HepG2 (cell line): ENCODE data around the gene MTCH2. TPM values are rescaled to one million over a fixed set of nuclear protein-coding genes. Genes with fewer than 3 reads are reported as not detected.

ENCODE experiments used
- ATAC-seq: fragments of 200-7000 bp; cut with Tn5 transposase; 3 replicates; pipeline ENCODE4 v1.9.1; 2020; ENCODE audit warnings: mild to moderate bottlenecking, moderate library complexity
- BruUV-seq: library from RNA; stranded (reverse); fragments of 400-500 nt; replicated peaks from 2 replicates; lab custom pipeline; 2021; lab: Mats Ljungman, UMichigan
- CTCF ChIA-PET: fragments of 300-600 bp; formaldehyde crosslinking; extraction: SDS; loops from one replicate; lab custom pipeline; 2021; ENCODE audit warnings: low total read pairs, inconsistent platforms, low intra/inter-chr PET ratio; lab: Yijun Ruan, JAX
- POLR2A ChIA-PET: fragments of 350-600 bp; sonication (Branson Sonifier 250); formaldehyde crosslinking; loops from one replicate; lab custom pipeline; 2020; ENCODE audit warnings: antibody characterized with exemption, inconsistent platforms; lab: Yijun Ruan, JAX
- DNase-seq: peaks from one replicate; pipeline ENCODE4 v3.0.0-alpha.2; 2015; ENCODE audit warnings: low spot score
- FAIRE-seq: peaks from 3 replicates; lab custom pipeline; 2011; peaks lifted over from hg19 to GRCh38; lab: Jason Lieb, UNC
- H2AFZ ChIP-seq: one replicate; pipeline ENCODE4 v1.6.1; 2011; ENCODE audit warnings: low read length, inconsistent platforms
- H3K27ac ChIP-seq: fragments of 300-600 bp; 3 replicates; pipeline ENCODE4 v1.8.0; 2011; ENCODE audit warnings: mixed run types, mild to moderate bottlenecking, mixed read lengths, low read length, inconsistent platforms; ENCODE audit not compliant: insufficient read depth; ENCODE audit errors: extremely low read length
- H3K27me3 ChIP-seq, 2 experiments: fragments of 200-600 bp in 1 of 2; 2 replicates in 1 of 2; 3 replicates in 1 of 2; pipeline versions ENCODE4 v1.6.0 to v1.8.0; 2011; ENCODE audit warnings: low read length in 2 of 2, mild to moderate bottlenecking in 2 of 2, moderate library complexity in 2 of 2, inconsistent platforms in 1 of 2; ENCODE audit not compliant: insufficient read depth in 2 of 2, control insufficient read depth in 1 of 2
- H3K36me3 ChIP-seq, 2 experiments: fragments of 200-600 bp in 1 of 2; replicated peaks in 1 of 2; 2 replicates in 1 of 2; 3 replicates in 1 of 2; pipeline versions ENCODE4 v1.5.1 to v1.8.0; 2011; ENCODE audit warnings: low read length in 2 of 2, inconsistent platforms in 1 of 2; ENCODE audit not compliant: insufficient read depth in 2 of 2, control insufficient read depth in 1 of 2
- H3K4me1 ChIP-seq: 2 replicates; pipeline ENCODE4 v1.5.1; 2012; ENCODE audit warnings: low read length, inconsistent platforms; ENCODE audit not compliant: insufficient read depth
- H3K4me2 ChIP-seq: 2 replicates; pipeline ENCODE4 v1.6.0; 2011; ENCODE audit warnings: low read depth, low read length, inconsistent platforms
- H3K4me3 ChIP-seq, 3 experiments: fragments of 200-600 bp in 1 of 3; sonication (generic), shearing (Covaris generic) in 1 of 3; replicated peaks in 1 of 3; 2 replicates each; pipeline ENCODE4 v1.5.1; 2011 to 2016; ENCODE audit warnings: low read length in 3 of 3, inconsistent platforms in 2 of 3, low read depth in 2 of 3, mild to moderate bottlenecking in 2 of 3, control low read depth in 1 of 3, mixed read lengths in 1 of 3; ENCODE audit not compliant: insufficient read depth in 1 of 3
- H3K79me2 ChIP-seq: one replicate; pipeline ENCODE4 v1.6.1; 2011; ENCODE audit warnings: low read length, inconsistent platforms; ENCODE audit not compliant: insufficient read depth
- H3K9ac ChIP-seq: 2 replicates; pipeline ENCODE4 v1.6.0; 2011; ENCODE audit warnings: mild to moderate bottlenecking, low read depth, low read length, inconsistent platforms; ENCODE audit not compliant: insufficient read depth
- H3K9me3 ChIP-seq: 2 replicates; pipeline ENCODE4 v1.5.1; 2012; ENCODE audit warnings: mild to moderate bottlenecking, low read length
- H4K20me1 ChIP-seq: 2 replicates; pipeline ENCODE4 v1.6.0; 2011; ENCODE audit warnings: inconsistent platforms, mild to moderate bottlenecking, low read length, moderate library complexity; ENCODE audit not compliant: insufficient read depth
- AHR ChIP-seq: IDR thresholded peaks from 2 replicates; pipeline ENCODE4 v1.6.1; 2018; ENCODE audit warnings: missing genetic modification reagents, missing compliant biosample characterization
- ESRRA ChIP-seq: sonication (generic); formaldehyde crosslinking; IDR thresholded peaks from 2 replicates; pipeline ENCODE4 v1.5.1; 2020; ENCODE audit warnings: mild to moderate bottlenecking, low read depth, missing genetic modification reagents
- GATA4 ChIP-seq: sonication (generic); IDR thresholded peaks from 2 replicates; pipeline ENCODE4 v1.6.1; 2016; ENCODE audit warnings: antibody characterized with exemption, low read depth, borderline replicate concordance
- KDM3A ChIP-seq: IDR thresholded peaks from 2 replicates; pipeline ENCODE4 v1.6.1; 2018; ENCODE audit warnings: low read depth, missing compliant biosample characterization
- MXD4 ChIP-seq: IDR thresholded peaks from 2 replicates; pipeline ENCODE4 v1.6.1; 2016; ENCODE audit warnings: mild to moderate bottlenecking, missing biosample characterization, missing genetic modification reagents
- NFE2L2 ChIP-seq: fragments of 150-350 bp; IDR thresholded peaks from 2 replicates; pipeline ENCODE4 v1.6.1; 2014; ENCODE audit warnings: low read length
- PCBP1 ChIP-seq: fragments of 200-400 bp; formaldehyde crosslinking; IDR thresholded peaks from 2 replicates; pipeline ENCODE4 v1.6.1; 2017; ENCODE audit warnings: mild to moderate bottlenecking, low read depth, low read length, borderline replicate concordance
- PHF8 ChIP-seq: sonication (generic); formaldehyde crosslinking; IDR thresholded peaks from 2 replicates; pipeline ENCODE4 v1.5.0; 2020; ENCODE audit warnings: missing genetic modification reagents
- SMAD9 ChIP-seq: sonication (generic); formaldehyde crosslinking; IDR thresholded peaks from 2 replicates; pipeline ENCODE4 v1.5.1; 2020; ENCODE audit warnings: mild to moderate bottlenecking, missing genetic modification reagents
- SOX6 ChIP-seq, 2 experiments: fragments of 450-650 bp in 1 of 2; sonication (generic) in 1 of 2; formaldehyde crosslinking in 1 of 2; IDR thresholded peaks; 2 replicates each; pipeline versions ENCODE4 v1.4.0 to v1.6.1; 2017 to 2020; ENCODE audit warnings: antibody characterized with exemption in 1 of 2, mild to moderate bottlenecking in 1 of 2, missing genetic modification reagents in 1 of 2
- SP140L ChIP-seq: sonication (generic); formaldehyde crosslinking; IDR thresholded peaks from 2 replicates; pipeline ENCODE4 v1.4.0; 2020; ENCODE audit warnings: missing genetic modification reagents, borderline replicate concordance
- TOPORS ChIP-seq: sonication (generic); formaldehyde crosslinking; IDR thresholded peaks from 2 replicates; pipeline ENCODE4 v1.8.0; 2023; ENCODE audit warnings: mild to moderate bottlenecking, missing genetic modification reagents
- ZFP36L2 ChIP-seq: sonication (generic); formaldehyde crosslinking; IDR thresholded peaks from 2 replicates; pipeline ENCODE4 v1.4.0; 2020; ENCODE audit warnings: missing genetic modification reagents
- ZFP41 ChIP-seq: sonication (generic); formaldehyde crosslinking; IDR thresholded peaks from 2 replicates; pipeline ENCODE4 v1.4.0; 2020; ENCODE audit warnings: mild to moderate bottlenecking, missing genetic modification reagents, borderline replicate concordance
- ZNF224 ChIP-seq: sonication (generic); formaldehyde crosslinking; IDR thresholded peaks from 2 replicates; pipeline ENCODE4 v1.5.0; 2020; ENCODE audit warnings: mild to moderate bottlenecking, missing genetic modification reagents
- in situ Hi-C: cut with HindIII; loops from 2 replicates; pipeline ENCODE4 v1.10.0; 2017; ENCODE audit warnings: low pct_unique_long_range_greater_than_20kb; ENCODE audit not compliant: extremely low pct_ligation_motif_present
- intact Hi-C: fragments of 100-400 bp; cut with micrococcal nuclease; formaldehyde crosslinking; loops from one replicate; pipeline ENCODE4 v1.10.0; 2022; ENCODE audit not compliant: unreplicated experiment
- polyA plus RNA-seq, 8 experiments: library from polyadenylated mRNA; depleted of rRNA in 3 of 8; stranded (reverse) in 7 of 8; unstranded in 1 of 8; fragments of >200 nt; fragmentation: Illumina TruSeq in 4 of 8; extraction: Trizol in 4 of 8; gene quantifications; 2 replicates each; pipeline versions ENCODE4 v1.2.1 to v1.2.3, GENCODE V29; 2011 to 2016; ENCODE audit warnings: low read depth in 4 of 8, missing spikeins in 1 of 8, mixed read lengths in 1 of 8; ENCODE audit not compliant: insufficient read depth in 1 of 8
- total RNA-seq, 5 experiments: library from RNA; depleted of rRNA; stranded (reverse); fragments of >200 nt; fragmentation: Illumina TruSeq; extraction: Trizol; gene quantifications; 2 replicates each; pipeline ENCODE4 v1.2.3, GENCODE V29; 2016; ENCODE audit warnings: low read depth in 1 of 5
- TF ChIP-seq, protein P1 (sequence below): sonication (generic); formaldehyde crosslinking; IDR thresholded peaks from 2 replicates; pipeline ENCODE4 v1.8.0; 2022; ENCODE audit warnings: mild to moderate bottlenecking, missing genetic modification reagents, borderline replicate concordance
- TF ChIP-seq, protein P2 (sequence below): sonication (generic); formaldehyde crosslinking; IDR thresholded peaks from 2 replicates; pipeline ENCODE4 v1.9.0; 2021; ENCODE audit warnings: missing genetic modification reagents, borderline replicate concordance
- TF ChIP-seq, protein P3 (sequence below): sonication (generic); formaldehyde crosslinking; conservative IDR thresholded peaks from 2 replicates; pipeline ENCODE4 v1.8.0; 2022; ENCODE audit warnings: low read depth, missing genetic modification reagents
- TF ChIP-seq, protein P4 (sequence below): sonication (generic); formaldehyde crosslinking; IDR thresholded peaks from 2 replicates; pipeline ENCODE4 v1.5.1; 2020; ENCODE audit warnings: missing genetic modification reagents, mild to moderate bottlenecking, borderline replicate concordance

The MTCH2 gene
- total and polyA plus RNA-seq, 2 of the 13 experiments (the other 11 are each of a cell fraction or from before 2014, with no cell fraction given) = 112 to 272 TPM

DNA sequence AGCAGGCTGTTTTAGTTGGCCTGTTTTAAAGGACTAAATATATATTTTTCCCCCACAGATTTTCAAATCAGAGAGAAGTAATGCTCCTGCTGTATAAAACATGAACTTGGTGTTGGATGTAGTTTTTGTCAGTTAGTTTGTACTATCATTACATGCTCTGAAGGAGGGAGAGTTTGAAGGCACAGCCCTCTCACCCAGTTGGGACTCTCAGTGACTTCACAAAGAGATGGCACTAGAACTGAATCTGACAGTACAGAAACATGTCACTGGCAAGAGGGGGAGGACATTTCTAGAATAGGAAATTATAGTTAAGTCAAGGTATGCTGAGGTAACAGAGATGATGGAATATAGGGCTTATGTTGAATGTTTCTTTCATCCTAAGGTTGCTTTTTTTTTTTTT lies 27.1 kb downstream of the MTCH2 start:
- Histone ChIP-seq H4K20me1 (no peaks in the 10 kb centered on the region), H3K9me3 (no peaks in the 10 kb centered on the region), H3K36me3 (peaks cover 1 to 15% of the 10 kb centered on the region in 2 experiments; a peak in 4 of 5 replicates), H3K4me2 (no peak overlapping the region), H3K27me3 (no peaks in the 10 kb centered on the region), H2AFZ (no peak overlapping the region), H3K4me3 (no peak overlapping the region), H3K9ac (no peak overlapping the region), H3K4me1 (no peaks in the 10 kb centered on the region)
- POLR2A ChIA-PET = no interaction called here
- no TSS peak for BruUV-seq
- in situ Hi-C loops = no loop called here
- FAIRE-seq = no peak
- intact Hi-C loops = no loop called here
- TF ChIP-seq, protein P1, sequence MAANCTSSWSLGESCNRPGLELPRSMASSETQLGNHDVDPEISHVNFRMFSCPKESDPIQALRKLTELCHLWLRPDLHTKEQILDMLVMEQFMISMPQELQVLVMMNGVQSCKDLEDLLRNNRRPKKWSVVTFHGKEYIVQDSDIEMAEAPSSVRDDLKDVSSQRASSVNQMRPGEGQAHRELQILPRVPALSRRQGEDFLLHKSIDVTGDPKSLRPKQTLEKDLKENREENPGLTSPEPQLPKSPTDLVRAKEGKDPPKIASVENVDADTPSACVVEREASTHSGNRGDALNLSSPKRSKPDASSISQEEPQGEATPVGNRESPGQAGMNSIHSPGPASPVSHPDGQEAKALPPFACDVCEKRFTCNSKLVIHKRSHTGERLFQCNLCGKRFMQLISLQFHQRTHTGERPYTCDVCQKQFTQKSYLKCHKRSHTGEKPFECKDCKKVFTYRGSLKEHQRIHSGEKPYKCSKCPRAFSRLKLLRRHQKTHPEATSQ (CRISPR knock-in tag) = no peak
- TF ChIP-seq SMAD9 = no peak
- no peak for TF ChIP-seq ZFP41 (CRISPR knock-in tag)
- TF ChIP-seq AHR (CRISPR knock-in tag) = no peak
- no peak for TF ChIP-seq NFE2L2
- no peak for TF ChIP-seq SP140L
- no peak for TF ChIP-seq ZNF224 (CRISPR knock-in tag)
- no peak for TF ChIP-seq MXD4 (CRISPR knock-in tag)
- no peak for TF ChIP-seq SOX6 (IDR thresholded peaks at IDR 0.05)
- TF ChIP-seq SOX6 (CRISPR knock-in tag; IDR thresholded peaks at IDR 0.05) = no peak
- TF ChIP-seq TOPORS = no peak
- TF ChIP-seq PHF8 = no peak
- TF ChIP-seq ZFP36L2 (CRISPR knock-in tag) = no peak
- TF ChIP-seq, protein P2, sequence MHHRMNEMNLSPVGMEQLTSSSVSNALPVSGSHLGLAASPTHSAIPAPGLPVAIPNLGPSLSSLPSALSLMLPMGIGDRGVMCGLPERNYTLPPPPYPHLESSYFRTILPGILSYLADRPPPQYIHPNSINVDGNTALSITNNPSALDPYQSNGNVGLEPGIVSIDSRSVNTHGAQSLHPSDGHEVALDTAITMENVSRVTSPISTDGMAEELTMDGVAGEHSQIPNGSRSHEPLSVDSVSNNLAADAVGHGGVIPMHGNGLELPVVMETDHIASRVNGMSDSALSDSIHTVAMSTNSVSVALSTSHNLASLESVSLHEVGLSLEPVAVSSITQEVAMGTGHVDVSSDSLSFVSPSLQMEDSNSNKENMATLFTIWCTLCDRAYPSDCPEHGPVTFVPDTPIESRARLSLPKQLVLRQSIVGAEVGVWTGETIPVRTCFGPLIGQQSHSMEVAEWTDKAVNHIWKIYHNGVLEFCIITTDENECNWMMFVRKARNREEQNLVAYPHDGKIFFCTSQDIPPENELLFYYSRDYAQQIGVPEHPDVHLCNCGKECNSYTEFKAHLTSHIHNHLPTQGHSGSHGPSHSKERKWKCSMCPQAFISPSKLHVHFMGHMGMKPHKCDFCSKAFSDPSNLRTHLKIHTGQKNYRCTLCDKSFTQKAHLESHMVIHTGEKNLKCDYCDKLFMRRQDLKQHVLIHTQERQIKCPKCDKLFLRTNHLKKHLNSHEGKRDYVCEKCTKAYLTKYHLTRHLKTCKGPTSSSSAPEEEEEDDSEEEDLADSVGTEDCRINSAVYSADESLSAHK = no peak
- no peak for TF ChIP-seq KDM3A (CRISPR knock-in tag)
- TF ChIP-seq GATA4 = no peak
- TF ChIP-seq PCBP1 = no peak
- TF ChIP-seq, protein P3, sequence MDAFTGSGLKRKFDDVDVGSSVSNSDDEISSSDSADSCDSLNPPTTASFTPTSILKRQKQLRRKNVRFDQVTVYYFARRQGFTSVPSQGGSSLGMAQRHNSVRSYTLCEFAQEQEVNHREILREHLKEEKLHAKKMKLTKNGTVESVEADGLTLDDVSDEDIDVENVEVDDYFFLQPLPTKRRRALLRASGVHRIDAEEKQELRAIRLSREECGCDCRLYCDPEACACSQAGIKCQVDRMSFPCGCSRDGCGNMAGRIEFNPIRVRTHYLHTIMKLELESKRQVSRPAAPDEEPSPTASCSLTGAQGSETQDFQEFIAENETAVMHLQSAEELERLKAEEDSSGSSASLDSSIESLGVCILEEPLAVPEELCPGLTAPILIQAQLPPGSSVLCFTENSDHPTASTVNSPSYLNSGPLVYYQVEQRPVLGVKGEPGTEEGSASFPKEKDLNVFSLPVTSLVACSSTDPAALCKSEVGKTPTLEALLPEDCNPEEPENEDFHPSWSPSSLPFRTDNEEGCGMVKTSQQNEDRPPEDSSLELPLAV = no peak
- TF ChIP-seq, protein P4, sequence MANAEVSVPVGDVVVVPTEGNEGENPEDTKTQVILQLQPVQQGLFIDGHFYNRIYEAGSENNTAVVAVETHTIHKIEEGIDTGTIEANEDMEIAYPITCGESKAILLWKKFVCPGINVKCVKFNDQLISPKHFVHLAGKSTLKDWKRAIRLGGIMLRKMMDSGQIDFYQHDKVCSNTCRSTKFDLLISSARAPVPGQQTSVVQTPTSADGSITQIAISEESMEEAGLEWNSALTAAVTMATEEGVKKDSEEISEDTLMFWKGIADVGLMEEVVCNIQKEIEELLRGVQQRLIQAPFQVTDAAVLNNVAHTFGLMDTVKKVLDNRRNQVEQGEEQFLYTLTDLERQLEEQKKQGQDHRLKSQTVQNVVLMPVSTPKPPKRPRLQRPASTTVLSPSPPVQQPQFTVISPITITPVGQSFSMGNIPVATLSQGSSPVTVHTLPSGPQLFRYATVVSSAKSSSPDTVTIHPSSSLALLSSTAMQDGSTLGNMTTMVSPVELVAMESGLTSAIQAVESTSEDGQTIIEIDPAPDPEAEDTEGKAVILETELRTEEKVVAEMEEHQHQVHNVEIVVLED (CRISPR knock-in tag) = no peak
- TF ChIP-seq ESRRA (CRISPR knock-in tag) = no peak
- TF ChIP-seq, all 625 proteins: peak for 0
- Histone ChIP-seq H3K79me2 (no peaks in the 10 kb centered on the region), H3K27ac (no peak overlapping the region)
- ATAC-seq = no peak
- DNase-seq = no peak
- CTCF ChIA-PET = no interaction called here
